HG03565 (cell line): ENCODE data around the gene SFI1.
"Not testable (repeated sequence)": the region's sequence is repeated elsewhere in the genome, so short reads cannot be mapped to it uniquely, and the experiment has no call there.

Source experiments
- ATAC-seq: cut with Tn5 transposase; IDR thresholded peaks from one replicate; pipeline ENCODE4 v1.9.1; 2021; ENCODE audit warnings: mild to moderate bottlenecking, moderate library complexity; ENCODE audit not compliant: unreplicated experiment

Gene SFI1

DNA sequence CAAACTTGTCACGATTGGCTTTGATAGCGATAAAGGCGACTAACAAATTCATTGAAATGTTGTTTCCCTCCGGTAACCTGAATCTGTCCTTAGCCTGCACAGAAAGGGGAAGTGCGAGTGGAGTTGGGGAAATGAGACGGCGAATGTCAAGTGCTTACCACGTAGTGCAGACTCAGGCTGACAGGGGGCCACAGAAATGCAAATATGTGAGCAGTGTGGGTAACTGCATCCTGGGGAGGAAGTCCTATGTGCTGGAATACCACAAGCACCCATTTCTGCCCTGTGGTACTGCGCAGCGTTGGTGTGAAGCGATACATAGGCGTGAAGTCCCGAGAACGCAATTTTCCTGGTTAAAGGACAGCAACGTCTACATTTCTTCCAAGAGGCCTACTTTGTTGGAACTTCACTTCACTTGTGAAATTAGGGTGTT lies 5.8 kb upstream of the SFI1 start:
- ATAC-seq = peak; percentile 37

GRCh38 chr22:31491218-31491962 lies 4.9 kb upstream of the SFI1 start:
- ATAC-seq = no peak

DNA sequence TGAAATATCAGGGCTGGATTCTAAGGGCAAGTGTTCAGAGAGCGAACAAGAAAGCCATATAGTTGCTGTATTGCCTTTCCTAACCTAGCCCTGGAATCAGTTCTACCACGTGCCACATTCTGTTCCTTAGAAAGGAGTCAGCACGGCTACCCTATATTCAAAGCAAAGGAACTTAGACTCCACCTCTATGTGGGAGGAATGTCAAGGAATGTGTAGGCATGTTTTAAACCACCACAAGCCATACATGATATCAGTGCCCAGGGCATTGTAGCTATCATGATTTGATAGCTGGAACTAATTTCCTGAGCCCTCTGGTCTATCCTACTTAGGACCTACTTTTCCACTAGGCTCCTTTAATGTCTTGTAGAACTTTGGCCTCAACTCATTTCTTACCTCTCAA lies 4.2 kb upstream of the SFI1 start:
- ATAC-seq = no peak

DNA sequence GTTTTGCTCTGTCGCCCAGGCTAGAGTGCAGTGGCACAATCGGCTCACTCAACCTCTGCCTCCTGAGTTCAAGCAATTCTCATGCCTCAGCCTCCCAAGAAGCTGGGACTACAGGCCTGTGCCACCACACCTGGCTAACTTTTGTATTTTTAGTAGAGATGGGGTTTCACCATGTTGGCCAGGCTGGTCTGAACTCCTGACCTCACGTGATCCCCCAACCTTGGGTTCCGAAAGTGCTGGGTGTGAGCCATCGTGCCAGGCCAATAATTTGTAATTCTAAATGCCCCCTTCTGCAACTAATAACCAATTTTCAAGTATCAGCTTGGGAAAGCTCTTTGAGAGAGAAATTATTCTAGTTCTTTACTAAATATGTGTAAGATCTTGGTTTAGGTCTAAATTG lies 3.0 kb upstream of the SFI1 start:
- not testable (repeated sequence) for ATAC-seq

GRCh38 chr22:31495343-31495742 lies 993 bp upstream of the SFI1 start:
- ATAC-seq = no peak

GRCh38 chr22:31496735-31497146 lies 405 bp downstream of the SFI1 start:
- ATAC-seq = peak; percentile 1

- ATAC-seq = no peak
These were observed 1.0 kb downstream of the SFI1 start for GRCh38 chr22:31497148-31497938.

GRCh38 chr22:31501738-31502137 lies 5.4 kb downstream of the SFI1 start:
- ATAC-seq = no peak

- ATAC-seq = no peak
These were observed 7.1 kb downstream of the SFI1 start for GRCh38 chr22:31503211-31503964.

DNA sequence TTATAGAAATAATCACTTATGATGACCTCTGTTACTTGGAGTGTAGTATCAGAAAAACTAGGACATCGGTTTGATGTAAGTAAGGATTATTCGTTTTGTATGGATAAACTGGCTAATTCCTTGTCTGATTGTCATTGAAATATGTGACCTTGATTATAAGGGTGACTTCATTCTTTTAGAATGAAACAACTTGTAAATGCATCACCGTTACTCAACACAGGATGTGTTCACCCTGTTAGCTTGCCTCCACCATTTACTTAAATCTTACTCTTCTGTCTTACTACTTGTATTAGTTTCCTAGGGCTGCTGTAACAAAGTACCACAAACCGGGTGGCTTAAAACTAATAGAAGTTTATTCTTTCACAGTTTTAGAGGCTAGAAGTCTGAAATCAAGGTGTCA lies 7.9 kb downstream of the SFI1 start:
- no peak for ATAC-seq

DNA sequence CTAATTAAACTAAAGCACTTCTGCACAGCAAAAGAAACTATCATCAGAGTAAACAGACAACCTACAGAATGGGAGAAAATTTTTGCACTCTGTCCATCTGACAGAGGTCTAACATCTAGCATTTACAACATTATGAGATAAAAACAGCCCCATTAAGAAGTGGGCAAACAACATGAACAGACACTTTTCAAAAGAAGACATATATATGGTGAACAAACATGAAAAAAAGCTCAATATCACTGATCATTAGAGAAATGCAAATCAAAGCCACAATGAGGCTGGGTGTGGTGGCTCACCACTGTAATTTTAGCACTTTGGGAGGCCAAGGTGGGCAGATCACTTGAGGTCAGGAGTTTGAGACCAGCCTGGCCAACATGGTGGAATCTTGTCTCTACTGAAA lies 11.2 kb downstream of the SFI1 start:
- ATAC-seq = not testable (repeated sequence)

GRCh38 chr22:31508536-31508935 lies 12.2 kb downstream of the SFI1 start:
- ATAC-seq = no peak

DNA sequence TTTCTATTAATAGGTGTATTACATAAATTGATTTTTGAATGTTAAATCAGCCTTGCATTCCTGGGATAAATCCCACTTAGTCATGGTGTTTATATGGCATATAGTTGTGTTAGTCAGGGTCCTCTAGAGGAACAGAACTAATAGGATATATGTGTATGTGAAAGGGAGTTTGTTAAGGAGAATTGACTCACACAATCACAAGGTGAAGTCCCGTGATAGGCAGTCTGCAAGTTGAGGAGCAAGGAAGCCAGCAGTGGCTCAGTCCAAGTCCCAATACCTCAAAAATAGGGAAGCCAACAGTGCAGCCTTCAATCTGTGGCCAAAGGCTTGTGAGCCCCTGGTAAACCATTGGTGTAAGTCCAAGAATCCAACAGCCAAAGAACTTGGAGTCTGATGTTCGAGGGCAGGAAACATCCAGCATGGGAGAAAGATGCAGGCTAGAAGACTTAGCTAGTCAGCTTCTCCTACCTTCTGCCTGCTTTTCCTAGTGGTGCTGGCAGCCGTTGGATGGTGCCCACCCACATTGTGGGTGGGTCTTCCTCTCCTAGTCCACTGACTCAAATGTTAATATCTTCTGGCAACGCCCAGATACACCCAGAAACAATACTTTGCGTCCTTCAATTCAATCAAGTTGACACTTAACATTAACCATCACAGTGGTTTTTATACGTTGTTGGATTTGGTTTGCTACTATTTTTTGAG lies 12.9 kb downstream of the SFI1 start:
- no peak for ATAC-seq

- ATAC-seq = no peak
These were observed 23.7 kb downstream of the SFI1 start for GRCh38 chr22:31520051-31520450.

DNA sequence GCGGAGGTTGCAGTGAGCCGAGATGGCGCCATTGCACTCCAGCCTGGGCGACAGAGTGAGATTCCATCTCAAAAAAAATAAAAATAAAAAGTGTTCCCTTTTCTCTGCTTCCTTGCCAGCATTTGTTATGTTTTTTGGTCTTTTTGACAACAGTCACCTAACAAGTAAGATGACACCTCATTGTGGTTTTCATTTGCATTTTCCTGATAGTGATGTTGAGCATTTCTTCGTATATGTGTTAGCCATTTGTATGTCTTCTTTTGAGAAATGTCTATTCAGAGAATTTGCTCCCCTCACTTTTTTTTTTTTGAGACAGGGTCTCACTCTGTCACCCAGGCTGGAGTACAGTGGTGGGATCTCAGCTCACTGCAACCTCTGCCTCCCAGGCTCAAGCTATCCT lies 27.8 kb downstream of the SFI1 start:
- not testable (repeated sequence) for ATAC-seq

DNA sequence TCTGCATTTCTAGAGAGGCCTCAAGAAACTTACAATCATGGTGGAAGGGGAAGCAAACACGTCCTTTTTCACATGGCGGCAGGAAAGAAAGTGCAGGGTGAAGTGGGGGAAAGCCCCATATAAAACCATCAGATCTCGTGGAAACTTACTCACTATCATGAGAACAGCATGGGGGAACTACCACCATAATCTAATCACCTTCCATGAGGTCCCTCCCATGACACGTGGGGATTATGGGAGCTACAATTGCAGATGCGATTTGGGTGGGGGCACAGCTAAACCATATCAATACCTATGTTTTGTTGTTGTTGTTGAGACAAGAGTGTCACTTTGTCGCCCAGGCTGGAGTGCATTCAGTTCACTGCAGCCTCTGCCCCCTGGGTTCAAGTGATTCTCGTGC lies 29.9 kb downstream of the SFI1 start:
- ATAC-seq = no peak

DNA sequence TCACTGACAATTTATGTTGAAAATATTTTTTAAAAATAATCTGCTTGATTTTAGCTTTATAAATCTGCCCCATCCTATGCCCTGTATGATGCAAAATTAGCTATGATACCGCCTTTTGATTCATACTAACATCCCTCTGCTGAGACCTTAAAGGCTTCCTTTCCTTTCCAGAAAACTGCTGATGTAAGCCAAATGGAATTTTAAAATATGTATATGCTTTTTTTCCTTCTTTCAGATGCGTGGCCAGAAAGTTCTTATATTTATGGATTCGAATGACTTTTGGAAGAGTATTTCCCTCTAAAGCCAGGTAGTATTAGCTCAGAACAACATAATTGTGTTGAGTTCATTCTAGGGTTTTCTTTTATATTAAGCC lies 34.5 kb downstream of the SFI1 start:
- ATAC-seq = no peak

GRCh38 chr22:31532060-31532459 lies 35.7 kb downstream of the SFI1 start:
- ATAC-seq = no peak

- ATAC-seq = no peak
These were observed 37.0 kb downstream of the SFI1 start for GRCh38 chr22:31533374-31533773.

- ATAC-seq = peak; percentile 40
These were observed 40.7 kb downstream of the SFI1 start for GRCh38 chr22:31537019-31537535.

GRCh38 chr22:31538815-31539214 lies 42.5 kb downstream of the SFI1 start:
- no peak for ATAC-seq
